ENCODE measurements around the gene SLC25A29.

DNA sequence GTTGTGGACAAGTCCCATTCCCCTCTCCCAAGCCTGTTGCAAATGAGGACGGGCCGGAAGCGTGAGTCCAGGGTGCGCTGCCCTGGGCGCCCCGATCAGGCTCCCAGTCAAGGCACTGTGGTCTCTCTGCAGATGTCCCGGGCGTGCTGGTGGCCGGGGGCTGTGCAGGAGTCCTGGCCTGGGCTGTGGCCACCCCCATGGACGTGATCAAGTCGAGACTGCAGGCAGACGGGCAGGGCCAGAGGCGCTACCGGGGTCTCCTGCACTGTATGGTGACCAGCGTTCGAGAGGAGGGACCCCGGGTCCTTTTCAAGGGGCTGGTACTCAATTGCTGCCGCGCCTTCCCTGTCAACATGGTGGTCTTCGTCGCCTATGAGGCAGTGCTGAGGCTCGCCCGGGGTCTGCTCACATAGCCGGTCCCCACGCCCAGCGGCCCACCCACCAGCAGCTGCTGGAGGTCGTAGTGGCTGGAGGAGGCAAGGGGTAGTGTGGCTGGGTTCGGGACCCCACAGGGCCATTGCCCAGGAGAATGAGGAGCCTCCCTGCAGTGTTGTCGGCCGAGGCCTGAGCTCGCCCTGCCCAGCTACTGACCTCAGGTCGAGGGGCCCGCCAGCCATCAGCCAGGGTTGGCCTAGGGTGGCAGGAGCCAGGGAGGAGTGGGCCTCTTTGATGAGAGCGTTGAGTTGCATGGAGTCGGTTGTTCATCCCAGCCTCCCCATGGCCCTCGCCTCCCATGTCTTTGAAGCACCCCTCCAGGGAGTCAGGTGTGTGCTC lies 23.2 kb upstream of the SLC25A29 start:
- TF ChIP-seq, protein P1, sequence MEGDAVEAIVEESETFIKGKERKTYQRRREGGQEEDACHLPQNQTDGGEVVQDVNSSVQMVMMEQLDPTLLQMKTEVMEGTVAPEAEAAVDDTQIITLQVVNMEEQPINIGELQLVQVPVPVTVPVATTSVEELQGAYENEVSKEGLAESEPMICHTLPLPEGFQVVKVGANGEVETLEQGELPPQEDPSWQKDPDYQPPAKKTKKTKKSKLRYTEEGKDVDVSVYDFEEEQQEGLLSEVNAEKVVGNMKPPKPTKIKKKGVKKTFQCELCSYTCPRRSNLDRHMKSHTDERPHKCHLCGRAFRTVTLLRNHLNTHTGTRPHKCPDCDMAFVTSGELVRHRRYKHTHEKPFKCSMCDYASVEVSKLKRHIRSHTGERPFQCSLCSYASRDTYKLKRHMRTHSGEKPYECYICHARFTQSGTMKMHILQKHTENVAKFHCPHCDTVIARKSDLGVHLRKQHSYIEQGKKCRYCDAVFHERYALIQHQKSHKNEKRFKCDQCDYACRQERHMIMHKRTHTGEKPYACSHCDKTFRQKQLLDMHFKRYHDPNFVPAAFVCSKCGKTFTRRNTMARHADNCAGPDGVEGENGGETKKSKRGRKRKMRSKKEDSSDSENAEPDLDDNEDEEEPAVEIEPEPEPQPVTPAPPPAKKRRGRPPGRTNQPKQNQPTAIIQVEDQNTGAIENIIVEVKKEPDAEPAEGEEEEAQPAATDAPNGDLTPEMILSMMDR (IDR thresholded peaks at IDR 0.05) = no peak
- no peak for TF ChIP-seq POLR2A (IDR thresholded peaks at IDR 0.05)
